HG02970 (cell line): ENCODE data around the gene PTBP3.
"Not testable (repeated sequence)": the region's sequence is repeated elsewhere in the genome, so short reads cannot be mapped to it uniquely, and the experiment has no call there.

Source experiments
- ATAC-seq: cut with Tn5 transposase; IDR thresholded peaks from one replicate; pipeline ENCODE4 v1.9.1; 2021; ENCODE audit warnings: mild to moderate bottlenecking, moderate library complexity, moderate number of reproducible peaks; ENCODE audit not compliant: unreplicated experiment, low FRiP score

The PTBP3 gene

DNA sequence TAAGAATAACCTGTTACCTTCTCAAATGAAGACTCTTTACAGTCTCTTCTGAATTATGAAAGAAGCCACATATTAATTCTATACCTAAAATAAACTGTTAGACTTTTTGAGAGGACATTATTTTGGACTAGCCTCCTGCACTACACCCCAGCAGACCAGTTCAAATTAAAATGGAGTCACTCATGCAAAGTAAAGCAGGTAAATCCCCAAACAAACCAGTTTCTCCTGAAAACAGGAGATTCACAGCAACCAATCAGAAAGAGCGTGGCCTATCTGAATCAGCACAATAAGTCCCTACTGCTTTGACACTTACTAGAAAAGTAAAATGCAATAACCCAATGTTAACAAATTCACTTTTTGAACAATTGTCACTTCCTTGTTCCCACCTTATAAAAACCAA lies 58.8 kb downstream of the PTBP3 start:
- ATAC-seq = no peak

DNA sequence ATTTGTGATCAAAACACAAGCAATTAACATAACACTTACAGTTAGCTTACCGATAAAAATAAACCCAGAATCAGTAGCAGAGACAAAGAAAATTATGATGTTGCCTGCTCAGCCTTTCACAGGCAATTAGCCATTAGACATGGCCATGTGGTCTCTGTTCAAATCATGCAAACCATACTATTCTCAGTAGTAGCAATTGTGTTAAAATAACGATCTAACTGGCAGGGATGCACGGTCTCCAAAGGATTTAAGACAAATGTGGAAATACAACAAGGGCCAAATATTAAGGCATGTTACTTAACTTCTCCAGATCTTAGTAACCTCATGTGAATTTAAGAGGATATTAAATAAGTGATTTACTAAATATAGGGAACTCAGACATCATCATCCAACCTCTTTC lies 59.5 kb downstream of the PTBP3 start:
- ATAC-seq = no peak

DNA sequence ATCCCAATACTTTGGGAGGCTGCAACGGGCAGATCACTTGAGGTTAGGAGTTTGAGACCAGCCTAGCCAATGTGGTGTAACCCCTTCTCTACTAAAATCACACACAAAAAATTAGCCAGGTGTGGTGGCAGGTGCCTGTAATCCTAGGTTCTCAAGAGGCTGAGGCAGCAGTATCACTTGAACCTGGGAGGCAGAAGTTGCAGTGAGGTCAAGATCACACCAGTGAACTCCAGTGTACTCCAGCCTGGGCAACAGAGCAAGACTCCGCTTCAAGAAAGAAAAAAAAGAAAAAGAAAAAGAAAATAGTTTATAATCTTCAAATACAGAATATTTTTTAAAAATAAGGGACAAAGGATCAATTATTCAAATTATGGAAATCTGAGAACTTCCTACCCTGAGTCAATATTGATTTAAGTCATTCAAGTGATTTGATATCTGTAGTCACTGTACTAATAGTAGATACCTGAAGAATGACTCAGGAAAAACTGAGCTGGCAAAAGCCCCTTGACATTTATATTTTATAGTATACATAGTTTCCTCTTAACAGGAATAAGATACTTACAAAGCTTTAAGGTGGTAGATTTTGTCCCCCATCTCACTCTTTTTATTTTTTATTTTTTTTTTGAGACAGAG lies 61.8 kb downstream of the PTBP3 start:
- ATAC-seq = no peak

DNA sequence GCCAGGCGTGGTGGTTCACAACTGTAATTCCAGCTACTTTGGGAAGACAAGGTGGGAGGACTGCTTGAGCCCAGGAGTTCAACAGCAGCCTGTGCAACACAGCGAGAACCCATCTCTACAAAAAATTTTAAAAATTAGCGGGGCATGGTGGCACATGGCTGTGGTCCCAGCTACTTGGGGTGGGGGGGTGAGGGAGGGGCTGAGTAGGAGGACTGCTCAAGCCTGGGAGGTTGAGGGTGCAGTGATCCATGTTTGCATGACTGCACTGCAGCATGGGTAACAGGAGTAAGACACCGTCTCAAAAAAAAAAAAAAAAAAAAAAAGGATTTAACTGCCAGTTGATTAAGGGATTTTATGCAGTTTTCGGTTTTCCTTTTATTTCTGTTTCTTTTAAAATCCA lies 65.0 kb downstream of the PTBP3 start:
- ATAC-seq = no peak

DNA sequence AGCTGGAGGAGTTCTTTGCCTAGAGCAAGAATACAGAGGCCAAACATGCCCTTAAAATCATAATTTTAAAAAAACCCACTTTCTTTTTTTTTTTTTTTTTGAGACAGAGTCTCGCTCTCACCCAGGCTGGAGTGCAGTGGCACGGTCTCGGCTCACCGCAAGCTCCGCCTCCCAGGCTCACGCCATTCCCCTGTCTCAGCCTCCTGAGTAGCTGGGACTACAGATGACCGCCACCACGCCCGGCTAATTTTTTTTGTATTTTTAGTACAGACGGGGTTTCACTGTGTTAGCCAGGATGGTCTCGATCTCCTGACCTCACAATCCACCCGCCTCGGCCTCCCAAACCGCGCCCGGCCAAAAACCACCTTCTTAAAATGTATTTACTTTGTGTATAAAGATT lies 66.3 kb downstream of the PTBP3 start:
- not testable (repeated sequence) for ATAC-seq

DNA sequence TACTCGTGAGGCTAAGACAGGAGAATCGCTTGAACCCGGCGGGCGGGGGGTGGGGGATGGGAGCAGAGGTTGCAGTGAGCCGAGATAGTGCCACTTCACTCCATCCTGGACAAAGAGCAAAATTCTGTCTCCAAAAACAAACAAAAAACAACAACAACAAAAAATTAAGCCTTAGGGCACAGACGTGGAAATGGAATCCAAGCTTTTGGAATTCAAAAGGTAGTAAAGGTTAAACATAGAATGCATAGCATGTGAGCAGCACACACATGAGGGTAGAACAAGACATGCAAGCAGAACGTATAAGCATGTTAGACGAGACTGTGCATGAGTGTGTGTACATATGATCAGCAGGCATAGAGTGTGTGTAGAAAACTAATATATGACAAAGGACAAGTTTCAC lies 68.0 kb downstream of the PTBP3 start:
- no peak for ATAC-seq

DNA sequence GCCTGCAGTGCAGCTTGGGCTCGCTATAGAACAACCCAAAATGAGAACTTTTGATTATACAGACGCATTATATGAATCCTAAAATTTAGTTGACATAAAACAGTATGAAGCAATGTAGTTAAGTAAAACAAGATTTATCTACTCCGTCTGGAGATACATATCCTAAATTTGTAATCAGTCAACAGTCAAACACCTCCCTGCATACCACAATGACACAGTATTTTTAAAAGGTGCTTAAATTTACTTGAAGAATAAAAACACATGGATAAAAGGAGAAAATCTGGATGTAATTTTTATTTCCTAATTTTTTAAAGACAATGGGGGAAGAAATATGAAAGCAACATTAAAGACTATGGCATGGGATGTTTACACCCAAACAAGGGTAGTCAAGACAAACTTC lies 70.8 kb downstream of the PTBP3 start:
- ATAC-seq = no peak

DNA sequence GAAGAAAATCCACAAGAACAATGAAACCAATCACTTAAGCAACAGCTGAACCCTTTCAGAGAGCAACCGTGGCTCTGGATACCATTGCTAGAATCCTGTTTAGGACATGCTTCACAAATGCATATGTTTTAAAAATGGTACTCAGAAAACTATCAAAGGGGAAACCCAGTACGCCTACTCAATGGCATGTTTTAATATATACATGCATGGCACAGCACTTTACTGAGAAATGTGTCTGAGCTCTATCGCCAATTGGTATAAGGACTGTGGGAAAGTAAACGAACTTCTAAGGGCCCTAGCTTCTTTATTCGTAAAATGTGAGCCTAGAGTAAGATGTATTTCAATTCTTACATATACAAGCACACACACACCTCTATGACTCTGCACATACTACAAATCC lies 72.3 kb downstream of the PTBP3 start:
- ATAC-seq = no peak

DNA sequence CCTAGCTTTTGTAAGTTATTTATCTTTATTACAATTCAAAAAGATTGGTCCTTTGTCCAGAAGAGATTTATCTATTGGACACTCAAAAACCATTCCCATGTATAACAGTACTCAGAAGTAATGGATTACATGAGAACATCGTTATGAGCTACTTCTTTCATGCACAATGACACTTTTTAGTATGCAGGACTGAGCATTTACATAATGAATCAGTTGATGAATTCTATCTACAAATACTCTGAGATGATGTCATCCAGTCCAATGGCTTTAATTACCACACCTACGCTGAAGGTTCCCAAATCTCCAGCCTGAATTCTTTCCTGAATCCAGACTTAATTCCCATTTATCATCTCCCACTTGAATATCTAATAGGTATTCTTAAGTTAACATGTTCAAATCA lies 75.3 kb downstream of the PTBP3 start:
- no peak for ATAC-seq

DNA sequence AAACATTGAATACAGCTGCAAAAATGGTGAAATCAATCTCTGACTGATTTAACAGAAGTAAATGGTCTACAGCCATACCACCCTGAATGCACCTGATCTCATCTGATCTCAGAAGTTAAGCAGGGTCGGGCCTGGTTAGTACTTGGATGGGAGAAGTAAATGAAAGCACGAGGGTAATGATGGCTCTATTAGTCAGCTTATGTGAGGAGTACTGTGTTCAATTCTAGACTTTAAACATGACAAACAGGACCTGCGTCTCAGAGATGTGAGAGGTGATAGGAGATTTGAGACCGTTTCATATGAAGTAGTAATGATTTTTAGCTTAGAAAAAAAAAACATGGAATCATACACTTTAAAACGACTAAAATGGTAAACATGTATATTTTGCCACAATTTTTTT lies 81.2 kb downstream of the PTBP3 start:
- ATAC-seq = no peak

DNA sequence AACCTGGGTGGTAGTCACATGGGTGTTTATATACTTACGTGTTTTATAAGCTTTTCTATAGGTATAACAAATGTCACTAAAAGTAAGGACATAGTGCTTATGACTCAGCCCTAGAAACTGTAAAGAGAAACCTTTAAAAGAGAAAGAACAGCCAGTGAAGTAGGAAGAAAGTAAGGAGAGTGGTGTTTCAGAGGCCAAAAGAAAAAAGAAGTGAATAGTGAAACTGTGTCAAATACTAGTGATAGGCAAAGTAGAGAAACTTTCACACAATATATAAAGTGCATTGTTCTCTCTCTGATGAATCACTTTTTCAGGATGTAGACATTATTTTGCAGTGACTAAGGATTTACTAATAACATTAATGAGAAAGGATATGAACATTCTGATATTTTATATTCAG lies 84.1 kb downstream of the PTBP3 start:
- ATAC-seq = no peak

DNA sequence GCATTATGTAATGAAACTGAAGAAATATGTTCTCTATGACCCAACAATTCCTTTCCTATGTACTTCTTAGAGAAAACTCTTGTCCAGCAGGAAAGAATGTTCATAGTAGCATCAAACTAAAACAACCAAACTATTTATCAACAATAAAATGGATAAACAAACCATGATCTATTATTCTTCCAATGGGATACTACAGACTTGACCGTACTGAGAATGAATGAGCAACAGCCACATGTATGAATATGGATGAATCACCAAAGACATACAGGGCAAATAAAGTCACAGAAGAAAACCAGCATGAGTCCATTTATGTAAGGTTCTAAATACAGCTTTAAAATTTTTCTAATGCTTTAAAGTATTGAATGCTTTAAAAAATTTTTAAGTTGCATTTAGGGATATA lies 84.7 kb downstream of the PTBP3 start:
- ATAC-seq = no peak

DNA sequence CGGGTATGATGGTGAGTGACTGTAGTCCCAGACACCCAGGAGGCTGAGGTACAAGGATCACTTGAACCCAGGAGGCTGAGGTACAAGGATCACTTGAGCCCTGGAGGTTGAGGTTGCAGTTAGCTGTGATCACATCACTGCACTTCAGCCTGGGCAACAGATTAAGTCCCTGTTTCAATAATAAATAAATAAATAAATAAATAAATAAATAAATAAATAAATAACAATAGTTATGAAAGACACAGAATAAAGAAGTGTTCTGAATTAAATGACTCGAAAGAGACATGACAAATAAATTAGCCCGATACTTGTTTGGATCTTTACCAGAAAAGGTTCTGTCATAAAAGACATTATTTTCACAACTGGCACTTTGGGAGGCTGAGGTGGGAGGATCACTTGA lies 86.3 kb downstream of the PTBP3 start:
- ATAC-seq = no peak

DNA sequence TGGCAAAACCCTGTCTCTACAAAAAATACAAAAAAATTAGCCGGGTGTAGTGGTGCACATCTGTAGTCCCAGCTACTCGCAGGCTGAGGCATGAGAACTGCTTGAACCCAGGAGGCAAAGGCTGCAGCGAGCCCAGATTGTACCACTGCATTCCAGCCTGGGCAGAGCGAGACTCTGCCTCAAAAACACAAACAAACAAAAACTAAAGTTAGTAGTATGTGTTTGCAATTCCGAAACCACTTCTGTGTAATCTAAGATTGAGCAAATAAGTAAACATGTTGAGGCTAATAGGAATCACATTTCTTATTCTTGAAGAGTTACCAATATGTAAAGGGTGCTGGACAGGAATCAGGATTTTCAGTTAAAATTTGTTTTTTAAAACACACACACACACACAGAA lies 88.3 kb downstream of the PTBP3 start:
- no peak for ATAC-seq

DNA sequence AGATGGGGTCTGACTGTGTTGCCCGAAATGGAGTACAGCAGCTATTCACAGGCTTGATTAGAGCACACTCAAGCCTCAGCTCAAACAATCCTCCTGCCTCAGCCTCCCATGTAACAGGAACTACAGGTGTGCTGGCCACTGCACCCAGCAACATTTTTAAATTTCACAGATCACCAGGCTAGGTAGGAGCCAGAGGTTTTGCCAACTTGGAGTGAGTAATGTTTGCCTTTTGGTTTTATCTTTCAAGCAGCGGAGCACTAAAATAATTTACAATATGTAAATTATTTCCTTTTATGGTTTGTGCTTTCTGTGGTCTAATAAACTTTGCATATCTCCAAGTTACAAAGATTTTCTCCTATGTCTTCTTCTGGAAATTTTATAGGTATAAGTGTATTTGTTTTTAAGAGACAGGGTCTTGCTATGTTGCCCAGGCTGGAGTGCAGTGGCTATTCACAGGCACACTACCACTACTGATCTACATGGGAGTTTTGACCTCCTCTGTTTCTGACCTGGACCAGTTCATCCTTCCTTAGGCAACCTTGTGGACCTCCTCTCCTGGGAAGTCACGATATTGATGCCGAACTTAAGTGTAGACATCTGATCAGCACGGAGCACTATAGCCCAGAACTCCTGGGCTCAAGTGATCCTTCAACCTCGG lies 91.1 kb downstream of the PTBP3 start:
- ATAC-seq = no peak

DNA sequence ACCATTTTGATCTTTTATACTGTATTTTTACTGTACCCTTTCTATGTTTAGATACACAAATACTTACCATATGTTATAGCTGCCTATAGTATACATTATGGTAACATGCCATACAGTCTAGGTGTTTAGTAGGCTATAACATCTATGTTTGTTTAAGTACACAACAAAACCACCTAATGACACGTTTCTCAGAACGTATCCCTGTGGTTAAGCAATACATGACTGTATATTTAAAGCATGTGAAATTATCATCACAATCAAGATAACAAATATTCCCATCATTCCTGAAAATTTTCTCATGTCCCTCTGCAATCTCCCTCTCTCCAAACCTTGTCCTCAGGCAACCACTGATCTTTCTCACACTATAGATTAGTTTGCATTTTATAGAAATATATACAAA lies 91.9 kb downstream of the PTBP3 start:
- no peak for ATAC-seq

DNA sequence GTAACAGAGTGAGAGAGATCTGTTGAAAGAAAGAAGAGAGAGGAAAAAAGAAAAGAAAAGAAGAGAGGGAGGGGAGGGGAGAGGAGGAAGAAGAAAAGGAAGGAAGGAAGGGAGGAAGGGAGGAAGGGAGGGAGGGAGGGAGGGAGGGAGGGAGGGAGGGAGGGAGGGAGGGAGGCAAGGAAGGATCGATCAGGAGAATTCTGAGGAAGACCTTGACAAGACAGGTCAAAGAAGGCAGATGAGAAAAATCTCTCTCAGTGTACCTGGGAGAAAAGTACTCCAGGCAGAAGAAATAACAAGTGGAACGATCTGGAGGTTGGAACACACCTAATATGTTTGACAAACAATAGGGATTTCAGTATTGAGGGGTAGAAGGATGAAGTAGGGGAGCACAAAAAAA lies 93.7 kb downstream of the PTBP3 start:
- ATAC-seq = no peak

DNA sequence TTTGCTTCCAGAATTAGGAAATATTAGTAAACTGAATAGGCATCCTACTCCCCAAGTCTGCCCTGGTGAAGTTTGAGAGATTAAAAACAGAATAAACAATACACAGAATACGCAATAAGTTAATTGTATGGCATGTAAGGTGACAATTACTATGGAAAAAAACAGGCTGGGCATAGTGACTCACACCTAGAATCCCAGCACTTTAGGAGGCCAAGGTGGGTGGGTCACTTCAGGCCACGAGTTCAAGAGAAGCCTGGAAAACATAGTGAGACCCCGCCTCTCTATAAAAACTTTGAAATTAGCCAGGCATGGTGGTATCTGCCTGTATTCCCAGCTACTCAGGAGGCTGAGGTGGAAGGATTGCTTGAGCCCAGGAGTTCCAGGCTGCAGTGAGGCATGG lies 94.1 kb downstream of the PTBP3 start:
- ATAC-seq = no peak

DNA sequence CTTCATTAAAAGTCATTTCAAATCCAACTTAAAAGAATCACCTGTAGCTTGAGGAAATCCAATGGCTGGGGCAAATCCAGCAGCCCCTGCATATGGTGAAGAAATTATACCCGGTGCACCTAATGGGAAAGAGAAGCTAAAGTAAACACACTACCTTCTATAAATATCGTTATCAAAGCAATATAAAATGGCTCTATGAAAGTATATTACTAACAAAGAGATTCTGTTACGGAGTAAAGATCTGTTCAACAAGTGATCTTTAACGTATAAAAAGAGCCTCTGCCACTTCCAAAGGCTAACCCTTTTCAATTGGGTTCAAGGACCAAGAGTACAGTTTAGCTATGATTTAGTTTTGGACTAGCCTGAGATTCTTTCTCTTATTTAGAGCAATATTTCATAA lies 98.6 kb downstream of the PTBP3 start:
- no peak for ATAC-seq

DNA sequence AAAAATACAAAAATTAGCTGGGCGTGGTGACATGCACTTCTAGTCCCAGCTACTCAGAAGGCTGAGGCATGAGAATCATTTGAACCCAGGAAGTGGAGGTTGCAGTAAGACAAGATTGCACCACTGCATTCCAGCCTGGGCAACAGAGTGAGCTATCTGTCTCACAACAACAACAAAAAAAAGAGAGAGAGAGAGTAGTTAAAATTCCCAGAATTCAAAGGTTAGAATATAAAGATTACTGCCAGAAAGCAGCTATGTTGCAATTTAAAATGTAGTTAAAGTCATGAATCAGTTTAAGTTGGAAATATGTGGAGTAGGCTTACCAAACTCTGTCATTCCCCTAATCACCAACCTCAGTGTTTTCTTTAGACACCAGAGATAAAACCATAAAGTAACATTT lies 99.7 kb downstream of the PTBP3 start:
- no peak for ATAC-seq

DNA sequence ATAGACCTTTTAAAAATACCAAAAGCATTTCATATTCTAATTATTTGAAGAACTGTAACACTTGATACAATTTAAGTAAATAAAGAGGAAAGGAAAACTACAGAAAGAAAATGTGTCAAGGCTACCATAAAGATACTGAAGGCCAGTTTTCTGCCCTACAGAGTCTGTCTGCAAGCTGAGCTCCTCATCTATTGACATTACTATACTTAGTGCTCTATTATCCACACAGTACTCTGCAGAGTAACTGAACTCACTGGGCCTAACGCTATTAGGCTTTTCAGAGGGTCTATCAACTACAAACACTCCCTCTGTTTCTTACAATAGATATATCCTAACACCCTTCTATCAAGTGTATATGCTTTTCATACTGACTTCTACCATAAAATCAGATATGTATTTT lies 101.2 kb downstream of the PTBP3 start:
- ATAC-seq = no peak

DNA sequence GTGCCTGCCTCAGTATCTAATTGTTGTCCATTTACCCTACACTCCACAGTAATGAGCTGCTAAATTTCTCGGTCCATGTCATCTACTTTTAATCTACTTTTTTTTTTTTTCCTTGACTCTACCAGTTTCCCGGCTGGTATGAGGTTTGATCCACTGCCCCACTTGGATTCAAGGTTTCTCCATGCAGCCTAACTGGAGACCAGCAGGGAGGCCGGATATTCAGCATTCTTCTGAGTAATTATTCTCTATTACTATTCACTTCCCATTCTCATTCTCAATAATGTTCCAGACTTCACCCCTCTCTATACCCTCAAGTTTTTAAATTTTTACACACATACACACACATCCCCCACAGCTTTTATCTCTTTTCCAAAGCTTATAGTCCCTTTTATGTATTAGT lies 107.3 kb downstream of the PTBP3 start:
- ATAC-seq = no peak
